GM12878 (cell line): ENCODE results near the gene CSH2. TPM values are rescaled to one million over a fixed set of nuclear protein-coding genes. Genes with fewer than 3 reads are reported as not detected.

Source experiments
- ATAC-seq: fragments of 200-7000 bp; cut with Tn5 transposase; 3 replicates; pipeline ENCODE4 v1.9.1; 2020; ENCODE audit warnings: mild to moderate bottlenecking, moderate library complexity
- BruUV-seq: library from RNA; stranded (reverse); fragments of 400-500 nt; replicated peaks from 2 replicates; lab custom pipeline; 2021; lab: Mats Ljungman, UMichigan
- CTCF ChIA-PET: fragments of 300-600 bp; sonication (Branson Sonifier 250); formaldehyde crosslinking; extraction: SDS; loops from one replicate; lab custom pipeline; 2021; ENCODE audit warnings: inconsistent platforms; lab: Yijun Ruan, JAX
- POLR2A ChIA-PET: fragments of 350-600 bp; formaldehyde crosslinking; extraction: SDS; loops from one replicate; lab custom pipeline; 2021; ENCODE audit warnings: inconsistent platforms; lab: Charles Lee
- RAD21 ChIA-PET: fragments of 300-600 bp; sonication (Branson Sonifier 250); formaldehyde crosslinking; loops from one replicate; lab custom pipeline; 2023; ENCODE audit warnings: antibody characterized with exemption; ENCODE audit not compliant: unreplicated experiment; lab: Charles Lee
- SMC1A ChIA-PET: fragments of 300-600 bp; sonication (Branson Sonifier 250); formaldehyde crosslinking; loops from one replicate; lab custom pipeline; 2023; ENCODE audit not compliant: unreplicated experiment, uncharacterized antibody; lab: Charles Lee
- DNase-seq: peaks from one replicate; pipeline ENCODE4 v3.0.0-alpha.2; 2011; ENCODE audit warnings: low read depth, low spot score
- FAIRE-seq: peaks from 3 replicates; lab custom pipeline; 2011; peaks lifted over from hg19 to GRCh38; lab: Jason Lieb, UNC
- H2AFZ ChIP-seq: 2 replicates; pipeline ENCODE4 v1.6.0; 2011; ENCODE audit warnings: low read depth, low read length, control low read depth; ENCODE audit not compliant: control insufficient read depth
- H3K27ac ChIP-seq: 2 replicates; pipeline ENCODE4 v1.5.1; 2011; ENCODE audit warnings: control low read depth; ENCODE audit not compliant: control insufficient read depth, insufficient read depth
- H3K27me3 ChIP-seq, 2 experiments: replicated peaks in 1 of 2; 2 replicates each; pipeline versions ENCODE4 v1.6.0 to v1.6.1; 2011; ENCODE audit warnings: low read length in 1 of 2; ENCODE audit not compliant: control insufficient read depth in 2 of 2, insufficient read depth in 2 of 2
- H3K36me3 ChIP-seq, 2 experiments: 2 replicates each; pipeline ENCODE4 v1.5.1; 2011; ENCODE audit warnings: low read length in 1 of 2; ENCODE audit not compliant: control insufficient read depth in 2 of 2, insufficient read depth in 2 of 2
- H3K4me1 ChIP-seq: 2 replicates; pipeline ENCODE4 v1.6.1; 2011; ENCODE audit warnings: mild to moderate bottlenecking, low read length, moderate library complexity, mixed read lengths; ENCODE audit not compliant: control insufficient read depth, insufficient read depth
- H3K4me2 ChIP-seq: 2 replicates; pipeline ENCODE4 v1.6.0; 2011; ENCODE audit warnings: control low read depth; ENCODE audit not compliant: control insufficient read depth, insufficient read depth
- H3K4me3 ChIP-seq: fragments of 200-600 bp; sonication (generic); 2 replicates; pipeline ENCODE4 v1.5.1; 2016
- H3K79me2 ChIP-seq: 2 replicates; pipeline ENCODE4 v1.6.0; 2011; ENCODE audit warnings: low read length; ENCODE audit not compliant: control insufficient read depth, insufficient read depth
- H3K9ac ChIP-seq: 2 replicates; pipeline ENCODE4 v1.8.0; 2011; ENCODE audit warnings: low read length, control low read depth, mixed read lengths; ENCODE audit not compliant: control insufficient read depth, insufficient read depth
- H3K9me3 ChIP-seq: replicated peaks from 3 replicates; pipeline ENCODE4 v1.5.1; 2011; ENCODE audit warnings: mild to moderate bottlenecking, low read length; ENCODE audit not compliant: control insufficient read depth, insufficient read depth
- H4K20me1 ChIP-seq: 2 replicates; pipeline ENCODE4 v1.6.0; 2011; ENCODE audit not compliant: control insufficient read depth, insufficient read depth
- CBFB ChIP-seq: IDR thresholded peaks from 2 replicates; pipeline ENCODE4 v1.6.1; 2016; ENCODE audit warnings: antibody characterized with exemption, low read depth
- JUND ChIP-seq: IDR thresholded peaks from 2 replicates; pipeline ENCODE4 v1.6.1; 2012; ENCODE audit warnings: low read depth, mild to moderate bottlenecking, low read length, improper control_type of control experiment, moderate library complexity
- KAT2A ChIP-seq: conservative IDR thresholded peaks from 2 replicates; pipeline ENCODE4 v1.6.1; 2011; ENCODE audit warnings: low read depth, low read length; ENCODE audit not compliant: control insufficient read depth
- MTA2 ChIP-seq: fragments of 450-650 bp; IDR thresholded peaks from 2 replicates; pipeline ENCODE4 v1.6.1; 2016; ENCODE audit warnings: low read depth, mild to moderate bottlenecking, moderate library complexity
- NR2F1 ChIP-seq: fragments of 450-650 bp; conservative IDR thresholded peaks from 2 replicates; pipeline ENCODE4 v1.6.1; 2017; ENCODE audit warnings: mild to moderate bottlenecking
- NRF1 ChIP-seq: conservative IDR thresholded peaks from 2 replicates; pipeline ENCODE4 v1.6.1; 2011; ENCODE audit warnings: mild to moderate bottlenecking, low read depth, low read length, improper control_type of control experiment
- PAX5 ChIP-seq: IDR thresholded peaks from 2 replicates; pipeline ENCODE4 v1.6.1; 2011; ENCODE audit warnings: low read depth, low read length, borderline replicate concordance
- POLR2A ChIP-seq: IDR thresholded peaks from 2 replicates; pipeline ENCODE4 v1.6.1; 2011; ENCODE audit warnings: low read depth, mild to moderate bottlenecking, low read length
- RB1 ChIP-seq: fragments of 450-650 bp; formaldehyde crosslinking; IDR thresholded peaks from 2 replicates; pipeline ENCODE4 v1.6.1; 2017; ENCODE audit warnings: mild to moderate bottlenecking, borderline replicate concordance
- RFX5 ChIP-seq: IDR thresholded peaks from 2 replicates; pipeline ENCODE4 v1.6.1; 2011; ENCODE audit warnings: low read depth, low read length, improper control_type of control experiment
- RUNX3 ChIP-seq: IDR thresholded peaks from 2 replicates; pipeline ENCODE4 v1.6.1; 2012; ENCODE audit warnings: low read length, inconsistent platforms
- STAT1 ChIP-seq: fragments of 450-650 bp; conservative IDR thresholded peaks from 2 replicates; pipeline ENCODE4 v1.6.1; 2014; ENCODE audit warnings: antibody characterized with exemption, mild to moderate bottlenecking
- SUPT20H ChIP-seq: IDR thresholded peaks from 2 replicates; pipeline ENCODE4 v1.6.1; 2011; ENCODE audit warnings: low read depth, mild to moderate bottlenecking, low read length, moderate library complexity, borderline replicate concordance; ENCODE audit not compliant: control insufficient read depth
- ZBED1 ChIP-seq: IDR thresholded peaks from 2 replicates; pipeline ENCODE4 v1.6.1; 2016; ENCODE audit warnings: borderline replicate concordance
- ZSCAN29 ChIP-seq: fragments of 450-650 bp; IDR thresholded peaks from 2 replicates; pipeline ENCODE4 v1.6.1; 2017; ENCODE audit warnings: mild to moderate bottlenecking, moderate library complexity
- WGBS: methylation state at CpG from one replicate; pipeline ENCODE4 v1.1.6; 2016; ENCODE audit warnings: low lambda C conversion rate; ENCODE audit not compliant: insufficient replicate concordance, insufficient coverage; ENCODE audit errors: missing lambda C conversion rate; 5-methylcytosine and 5-hydroxymethylcytosine counted together
- in situ Hi-C: fragments of 300-500 bp; cut with MboI; formaldehyde crosslinking; loops from 9 replicates; pipeline ENCODE4 v1.14.3; 2018; ENCODE audit warnings: mixed read lengths
- intact Hi-C: fragments of 100-400 bp; cut with micrococcal nuclease; formaldehyde crosslinking; loops from one replicate; pipeline ENCODE4 v1.14.2; 2022; ENCODE audit not compliant: unreplicated experiment
- polyA plus RNA-seq, 11 experiments: library from polyadenylated mRNA; depleted of rRNA in 4 of 11; unstranded in 6 of 11; stranded (reverse) in 5 of 11; fragments of >200 nt; fragmentation: Nextera tagmentation in 4 of 11; fragmentation: Illumina TruSeq in 1 of 11; extraction: Ambion mirVana in 4 of 11; extraction: Trizol in 1 of 11; gene quantifications; 1 replicate in 1 of 11; 2 replicates in 10 of 11; pipeline versions ENCODE4 v1.2.1 to v1.2.3, GENCODE V29; 2011 to 2016; ENCODE audit warnings: inconsistent platforms in 2 of 11, missing spikeins in 2 of 11, low read depth in 1 of 11
- total RNA-seq, 4 experiments: library from RNA; depleted of rRNA in 3 of 4; stranded (reverse); fragments of >200 nt in 3 of 4; fragmentation: Illumina TruSeq in 1 of 4; extraction: Trizol in 1 of 4; gene quantifications; 2 replicates each; pipeline versions ENCODE4 v1.2.1 to v1.2.3, GENCODE V29; 2013 to 2021
- TF ChIP-seq, protein P1 (sequence below): IDR thresholded peaks from 2 replicates; pipeline ENCODE4 v1.6.1; 2012; ENCODE audit warnings: low read depth, low read length, improper control_type of control experiment
- TF ChIP-seq, protein P2 (sequence below): fragments of 450-650 bp; IDR thresholded peaks from 2 replicates; pipeline ENCODE4 v1.6.1; 2017; ENCODE audit warnings: mild to moderate bottlenecking, moderate library complexity
- TF ChIP-seq, protein P3 (sequence below): IDR thresholded peaks from 2 replicates; pipeline ENCODE4 v1.6.1; 2012; ENCODE audit warnings: low read length, inconsistent platforms
- TF ChIP-seq, protein P4 (sequence below): IDR thresholded peaks from 2 replicates; pipeline ENCODE4 v1.6.1; 2011; ENCODE audit warnings: low read depth, mild to moderate bottlenecking, low read length, moderate library complexity, borderline replicate concordance; ENCODE audit errors: extremely low read depth

CSH2 gene
- total and polyA plus RNA-seq, 10 of the 15 experiments (the other 5 are each of a cell fraction or from before 2014, with no cell fraction given), result not detected

DNA sequence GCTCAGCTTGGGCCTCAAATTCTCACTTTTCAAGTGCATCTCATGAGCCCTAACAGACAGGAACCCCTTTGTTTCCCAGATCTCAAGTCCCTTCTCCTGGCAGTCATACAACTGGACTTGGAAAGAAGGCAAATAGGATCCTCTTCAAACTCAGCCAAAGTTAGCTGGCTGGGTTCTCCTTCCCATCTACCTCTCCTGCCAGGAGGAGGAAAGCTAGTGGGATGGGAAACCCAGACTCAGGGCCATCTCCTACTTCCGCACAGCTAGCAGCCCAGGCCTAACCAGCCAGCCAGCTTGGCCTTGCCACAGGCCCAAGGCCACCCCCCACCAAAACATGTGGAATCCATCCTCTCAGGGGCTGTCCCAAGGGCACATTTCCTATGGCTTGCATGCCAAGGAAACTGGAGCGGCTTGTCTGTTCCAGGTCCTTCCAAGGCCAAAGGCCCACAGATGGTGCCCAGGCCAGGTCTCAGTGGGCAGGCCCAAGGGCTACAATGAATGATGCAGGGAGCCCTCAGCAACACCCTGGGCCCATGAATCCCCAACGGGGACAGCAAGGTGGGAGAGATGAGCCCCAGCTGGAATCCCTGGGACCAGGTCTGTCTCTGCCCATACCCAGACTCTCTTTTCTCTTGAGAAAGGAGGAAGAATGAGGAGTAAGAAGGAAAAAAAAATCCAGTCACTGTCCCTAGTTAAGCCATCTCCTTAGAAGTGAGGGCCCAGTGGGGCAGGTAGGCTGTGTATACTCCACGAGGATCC, 32.7 kb downstream of the CSH2 start:
- peaks cover 51% of the 10 kb centered on the region for H3K79me2 ChIP-seq
- CTCF ChIA-PET, result interaction anchor here (0.5 to 2.7 kb wide), 8 partner anchors 8 to 415 kb away, joined by 3 to 19 read pairs (median 4); partner anchors contain the start of genes FTSJ3 and PSMC5
- DNase-seq (no peak), FAIRE-seq (no peak), ATAC-seq (no peak)
- peak overlapping the region; percentile 97 for H3K4me3 ChIP-seq
- peaks cover 18% of the 10 kb centered on the region for H3K4me1 ChIP-seq
- H2AFZ ChIP-seq, result no peak overlapping the region
- POLR2A ChIA-PET, result interaction anchor here (0.6 to 3.5 kb wide), 12 partner anchors 8 to 380 kb away, joined by 3 to 24 read pairs (median 3); partner anchors contain the start of genes CCDC47, DDX42 and STRADA
- BruUV-seq, result no TSS peak
- no peaks in the 10 kb centered on the region for H3K9me3 ChIP-seq
- intact Hi-C loops, result loop anchor here (5.0 kb wide), 2 partner anchors 68 to 143 kb away; partner anchors contain the start of genes CCDC47 and DDX42
- SMC1A ChIA-PET, result interaction anchor here (0.8 to 1.7 kb wide), 4 partner anchors 13 to 68 kb away, joined by 3 to 5 read pairs (median 3); partner anchors contain the start of genes CCDC47, DDX42 and FTSJ3
- H3K27me3 ChIP-seq, result no peaks in the 10 kb centered on the region
- peak overlapping the region; percentile 90 for H3K4me2 ChIP-seq
- H4K20me1 ChIP-seq, result no peaks in the 10 kb centered on the region
- WGBS, result 50% methylated on average over 4 of the region's 4 CpGs
- peaks cover 0 to 8% of the 10 kb centered on the region in 2 experiments; a peak in 1 of 4 replicates for H3K36me3 ChIP-seq
- H3K9ac ChIP-seq, result peak overlapping the region; percentile 65
- H3K27ac ChIP-seq, result peak overlapping the region; percentile 80
- RAD21 ChIA-PET, result interaction anchor here (0.6 to 2.2 kb wide), 3 partner anchors 13 to 150 kb away, joined by 3 to 5 read pairs (median 3); partner anchors contain the start of gene FTSJ3
- in situ Hi-C loops, result loop anchor here (10.0 to 25.0 kb wide), 2 partner anchors 403 to 664 kb away; partner anchors contain the start of genes CEP95, CYB561 and DDX5
- no peak for TF ChIP-seq NR2F1
- TF ChIP-seq, protein P1, sequence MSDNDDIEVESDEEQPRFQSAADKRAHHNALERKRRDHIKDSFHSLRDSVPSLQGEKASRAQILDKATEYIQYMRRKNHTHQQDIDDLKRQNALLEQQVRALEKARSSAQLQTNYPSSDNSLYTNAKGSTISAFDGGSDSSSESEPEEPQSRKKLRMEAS, result no peak
- TF ChIP-seq STAT1, result no peak
- TF ChIP-seq RB1, result no peak
- no peak for TF ChIP-seq KAT2A
- TF ChIP-seq SUPT20H, result no peak
- TF ChIP-seq RFX5, result no peak
- TF ChIP-seq, protein P2, sequence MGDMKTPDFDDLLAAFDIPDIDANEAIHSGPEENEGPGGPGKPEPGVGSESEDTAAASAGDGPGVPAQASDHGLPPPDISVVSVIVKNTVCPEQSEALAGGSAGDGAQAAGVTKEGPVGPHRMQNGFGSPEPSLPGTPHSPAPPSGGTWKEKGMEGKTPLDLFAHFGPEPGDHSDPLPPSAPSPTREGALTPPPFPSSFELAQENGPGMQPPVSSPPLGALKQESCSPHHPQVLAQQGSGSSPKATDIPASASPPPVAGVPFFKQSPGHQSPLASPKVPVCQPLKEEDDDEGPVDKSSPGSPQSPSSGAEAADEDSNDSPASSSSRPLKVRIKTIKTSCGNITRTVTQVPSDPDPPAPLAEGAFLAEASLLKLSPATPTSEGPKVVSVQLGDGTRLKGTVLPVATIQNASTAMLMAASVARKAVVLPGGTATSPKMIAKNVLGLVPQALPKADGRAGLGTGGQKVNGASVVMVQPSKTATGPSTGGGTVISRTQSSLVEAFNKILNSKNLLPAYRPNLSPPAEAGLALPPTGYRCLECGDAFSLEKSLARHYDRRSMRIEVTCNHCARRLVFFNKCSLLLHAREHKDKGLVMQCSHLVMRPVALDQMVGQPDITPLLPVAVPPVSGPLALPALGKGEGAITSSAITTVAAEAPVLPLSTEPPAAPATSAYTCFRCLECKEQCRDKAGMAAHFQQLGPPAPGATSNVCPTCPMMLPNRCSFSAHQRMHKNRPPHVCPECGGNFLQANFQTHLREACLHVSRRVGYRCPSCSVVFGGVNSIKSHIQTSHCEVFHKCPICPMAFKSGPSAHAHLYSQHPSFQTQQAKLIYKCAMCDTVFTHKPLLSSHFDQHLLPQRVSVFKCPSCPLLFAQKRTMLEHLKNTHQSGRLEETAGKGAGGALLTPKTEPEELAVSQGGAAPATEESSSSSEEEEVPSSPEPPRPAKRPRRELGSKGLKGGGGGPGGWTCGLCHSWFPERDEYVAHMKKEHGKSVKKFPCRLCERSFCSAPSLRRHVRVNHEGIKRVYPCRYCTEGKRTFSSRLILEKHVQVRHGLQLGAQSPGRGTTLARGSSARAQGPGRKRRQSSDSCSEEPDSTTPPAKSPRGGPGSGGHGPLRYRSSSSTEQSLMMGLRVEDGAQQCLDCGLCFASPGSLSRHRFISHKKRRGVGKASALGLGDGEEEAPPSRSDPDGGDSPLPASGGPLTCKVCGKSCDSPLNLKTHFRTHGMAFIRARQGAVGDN, result no peak
- TF ChIP-seq, protein P3, sequence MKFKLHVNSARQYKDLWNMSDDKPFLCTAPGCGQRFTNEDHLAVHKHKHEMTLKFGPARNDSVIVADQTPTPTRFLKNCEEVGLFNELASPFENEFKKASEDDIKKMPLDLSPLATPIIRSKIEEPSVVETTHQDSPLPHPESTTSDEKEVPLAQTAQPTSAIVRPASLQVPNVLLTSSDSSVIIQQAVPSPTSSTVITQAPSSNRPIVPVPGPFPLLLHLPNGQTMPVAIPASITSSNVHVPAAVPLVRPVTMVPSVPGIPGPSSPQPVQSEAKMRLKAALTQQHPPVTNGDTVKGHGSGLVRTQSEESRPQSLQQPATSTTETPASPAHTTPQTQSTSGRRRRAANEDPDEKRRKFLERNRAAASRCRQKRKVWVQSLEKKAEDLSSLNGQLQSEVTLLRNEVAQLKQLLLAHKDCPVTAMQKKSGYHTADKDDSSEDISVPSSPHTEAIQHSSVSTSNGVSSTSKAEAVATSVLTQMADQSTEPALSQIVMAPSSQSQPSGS, result no peak
- TF ChIP-seq, protein P4, sequence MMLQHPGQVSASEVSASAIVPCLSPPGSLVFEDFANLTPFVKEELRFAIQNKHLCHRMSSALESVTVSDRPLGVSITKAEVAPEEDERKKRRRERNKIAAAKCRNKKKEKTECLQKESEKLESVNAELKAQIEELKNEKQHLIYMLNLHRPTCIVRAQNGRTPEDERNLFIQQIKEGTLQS, result no peak
- no peak for TF ChIP-seq MTA2
- TF ChIP-seq NRF1, result no peak
- TF ChIP-seq ZBED1, result no peak
- TF ChIP-seq PAX5, result no peak
- TF ChIP-seq JUND, result no peak
- no peak for TF ChIP-seq ZSCAN29
- no peak for TF ChIP-seq POLR2A
- TF ChIP-seq RUNX3, result no peak
- TF ChIP-seq CBFB, result no peak
